GM18868 (cell line): Measurements from ENCODE around the gene GXYLT2.

Experiments used
- ATAC-seq: cut with Tn5 transposase; IDR thresholded peaks from one replicate; pipeline ENCODE4 v1.9.1; 2021; ENCODE audit warnings: mild to moderate bottlenecking, moderate library complexity; ENCODE audit not compliant: unreplicated experiment

GXYLT2 gene

GRCh38 chr3:72930754-72931153 lies 42.9 kb downstream of the GXYLT2 start:
- ATAC-seq = no peak

GRCh38 chr3:72932416-72932815 lies 44.6 kb downstream of the GXYLT2 start:
- no peak for ATAC-seq

- ATAC-seq = peak; percentile 90
Observed at GRCh38 chr3:72938471-72939265, 50.8 kb downstream of the GXYLT2 start.

- ATAC-seq = no peak
Observed at GRCh38 chr3:72941245-72941644, 53.4 kb downstream of the GXYLT2 start.

- ATAC-seq = no peak
Observed at GRCh38 chr3:72942427-72942826, 54.6 kb downstream of the GXYLT2 start.

GRCh38 chr3:72944696-72945095 lies 56.9 kb downstream of the GXYLT2 start:
- no peak for ATAC-seq

- no peak for ATAC-seq
Observed at GRCh38 chr3:72947715-72948490, 60.1 kb downstream of the GXYLT2 start.

GRCh38 chr3:72949016-72949415 lies 61.2 kb downstream of the GXYLT2 start:
- ATAC-seq = no peak

- peak; percentile 56 for ATAC-seq
Observed at GRCh38 chr3:72950372-72950771, 62.5 kb downstream of the GXYLT2 start.

- ATAC-seq = peak; percentile 3
Observed at GRCh38 chr3:72950801-72951200, 63.0 kb downstream of the GXYLT2 start.

GRCh38 chr3:72951259-72951722 lies 63.4 kb downstream of the GXYLT2 start:
- ATAC-seq = peak; percentile 72

GRCh38 chr3:72953325-72953956 lies 65.6 kb downstream of the GXYLT2 start:
- ATAC-seq = no peak

GRCh38 chr3:72957297-72957696 lies 69.5 kb downstream of the GXYLT2 start:
- ATAC-seq = no peak

GRCh38 chr3:72959336-72959735 lies 71.5 kb downstream of the GXYLT2 start:
- ATAC-seq = no peak

GRCh38 chr3:72960812-72961518 lies 73.1 kb downstream of the GXYLT2 start:
- no peak for ATAC-seq

- no peak for ATAC-seq
Observed at GRCh38 chr3:72961752-72962151, 73.9 kb downstream of the GXYLT2 start.

- ATAC-seq = no peak
Observed at GRCh38 chr3:72962317-72962716, 74.5 kb downstream of the GXYLT2 start.

GRCh38 chr3:72964633-72965032 lies 76.8 kb downstream of the GXYLT2 start:
- ATAC-seq = peak; percentile 51

- ATAC-seq = no peak
Observed at GRCh38 chr3:72968266-72968664, 80.4 kb downstream of the GXYLT2 start.

GRCh38 chr3:72969766-72970165 lies 81.9 kb downstream of the GXYLT2 start:
- ATAC-seq = no peak

GRCh38 chr3:72970942-72971341 lies 83.1 kb downstream of the GXYLT2 start:
- no peak for ATAC-seq
